ENCODE data around the gene WDR7. TPM values are rescaled to one million over a fixed set of nuclear protein-coding genes. Genes with fewer than 3 reads are reported as not detected.

The WDR7 gene
- total and polyA plus RNA-seq, 10 of the 15 experiments (the other 5 are each of a cell fraction or from before 2014, with no cell fraction given) = 2.8 to 16.5 (median 11.7) TPM

GRCh38 chr18:57004366-57005121, 353.4 kb downstream of the WDR7 start (continued):
- no peak for TF ChIP-seq NFYA (IDR thresholded peaks at IDR 0.05; ENCODE audit: borderline replicate concordance, low read depth, low read length)
- TF ChIP-seq BCLAF1 (IDR thresholded peaks at IDR 0.05) = no peak
- no peak for TF ChIP-seq TARDBP (IDR thresholded peaks at IDR 0.05; ENCODE audit: borderline replicate concordance)
- peak; percentile 22; the same call in 1 of the 2 replicates for TF ChIP-seq CREB1 (IDR thresholded peaks at IDR 0.05; ENCODE audit: low read depth)
- no peak for TF ChIP-seq E2F4 (IDR thresholded peaks at IDR 0.05; ENCODE audit: low read depth, low read length)
- TF ChIP-seq ZBTB4 (CRISPR knock-in tag; IDR thresholded peaks at IDR 0.05) = no peak
- TF ChIP-seq SRF (IDR thresholded peaks at IDR 0.05; ENCODE audit: low read depth in 2 of 2, low read length in 2 of 2) = peak in 1 of 2 experiments; percentile 88; a peak in 2 of 4 replicates
- no peak for TF ChIP-seq KLF5 (IDR thresholded peaks at IDR 0.05; ENCODE audit: partially characterized antibody)
- no peak for TF ChIP-seq CHD1 (IDR thresholded peaks at IDR 0.05; ENCODE audit: low read depth, low read length)
- TF ChIP-seq EGR1 (IDR thresholded peaks at IDR 0.05; ENCODE audit: borderline replicate concordance in 1 of 2, low read depth in 2 of 2, low read length in 2 of 2) = no peak
- TF ChIP-seq LARP7 (IDR thresholded peaks at IDR 0.05) = no peak
- no peak for TF ChIP-seq RFX5 (IDR thresholded peaks at IDR 0.05; ENCODE audit: low read depth, low read length)
- no peak for TF ChIP-seq ASH2L (IDR thresholded peaks at IDR 0.05; ENCODE audit: borderline replicate concordance, low read depth)
- peak; percentile 83 for TF ChIP-seq ATF7 (IDR thresholded peaks at IDR 0.05; ENCODE audit: low read depth)
- TF ChIP-seq CBX3 (IDR thresholded peaks at IDR 0.05; ENCODE audit: borderline replicate concordance, low read depth) = no peak
- no peak for TF ChIP-seq SIX5 (IDR thresholded peaks at IDR 0.05; ENCODE audit: low read depth, low read length, severe bottlenecking)
- peak in 1 of 2 experiments; percentile 88; a peak in 1 of 4 replicates for TF ChIP-seq ETV6 (conservative IDR thresholded peaks at IDR 0.05 in 1 of 2, IDR thresholded peaks at IDR 0.05 in 1 of 2; ENCODE audit: borderline replicate concordance in 1 of 2, low read depth in 1 of 2)
- TF ChIP-seq EED (IDR thresholded peaks at IDR 0.05; ENCODE audit: low read depth) = no peak
- TF ChIP-seq RAD51 (IDR thresholded peaks at IDR 0.05) = no peak
- no peak for TF ChIP-seq HCFC1 (IDR thresholded peaks at IDR 0.05; ENCODE audit: low read length)
- no peak for TF ChIP-seq POU2F2 (IDR thresholded peaks at IDR 0.05; ENCODE audit: borderline replicate concordance, low read depth, low read length)
- peak; percentile 40; the same call in 1 of the 2 replicates for TF ChIP-seq GABPA (IDR thresholded peaks at IDR 0.05; ENCODE audit: low read depth)
- TF ChIP-seq IKZF2 (IDR thresholded peaks at IDR 0.05) = peak; percentile 71 to 76; a peak in 3 of 4 replicates
